ENCODE measurements around the gene SLC35E1.

SLC35E1 gene

GRCh38 chr19:16615808-16616207, 43.6 kb upstream of the SLC35E1 start:
- Histone ChIP-seq H3K27ac (ENCODE audit: low read depth, low read length) (no peak overlapping the region), H3K4me2 (ENCODE audit: low read depth, low read length, poor library complexity, severe bottlenecking) (no peak overlapping the region), H2AFZ (ENCODE audit: low read depth, low read length, severe bottlenecking) (no peak overlapping the region), H3K9me2 (replicated peaks; ENCODE audit: insufficient read depth, low read length) (no peaks in the 10 kb centered on the region), H3K9me3 (ENCODE audit: insufficient read depth, low read length) (no peaks in the 10 kb centered on the region), H3K4me3 (ENCODE audit: insufficient read depth, low read length, poor library complexity, severe bottlenecking) (no peak overlapping the region), H3K36me3 (ENCODE audit: low read length) (no peaks in the 10 kb centered on the region), H4K20me1 (ENCODE audit: low read depth, low read length) (no peaks in the 10 kb centered on the region), H3K9ac (ENCODE audit: low read length) (no peak overlapping the region), H3K79me2 (ENCODE audit: insufficient read depth, low read length) (peaks cover 100% of the 10 kb centered on the region), H3F3A (ENCODE audit: insufficient read depth) (no peaks in the 10 kb centered on the region), H3K27me3 (ENCODE audit: low read length) (no peaks in the 10 kb centered on the region)
- no peak for TF ChIP-seq EZH2phosphoT487 (conservative IDR thresholded peaks at IDR 0.05; ENCODE audit: low read length)
- TF ChIP-seq CTCF (IDR thresholded peaks at IDR 0.05; ENCODE audit: insufficient read depth, low read length, poor library complexity, severe bottlenecking) = no peak

GRCh38 chr19:16614941-16615340, 42.7 kb upstream of the SLC35E1 start:
- H3K4me3 ChIP-seq (ENCODE audit: insufficient read depth, low read length, poor library complexity, severe bottlenecking) = no peak overlapping the region
- H3K4me2 ChIP-seq (ENCODE audit: low read depth, low read length, poor library complexity, severe bottlenecking) = no peak overlapping the region
- H3K36me3 ChIP-seq (ENCODE audit: low read length) = no peaks in the 10 kb centered on the region
- H3F3A ChIP-seq (ENCODE audit: insufficient read depth) = no peaks in the 10 kb centered on the region
- no peak for TF ChIP-seq EZH2phosphoT487 (conservative IDR thresholded peaks at IDR 0.05; ENCODE audit: low read length)
- no peak for TF ChIP-seq CTCF (IDR thresholded peaks at IDR 0.05; ENCODE audit: insufficient read depth, low read length, poor library complexity, severe bottlenecking)
- H3K9ac ChIP-seq (ENCODE audit: low read length) = no peak overlapping the region
- no peak overlapping the region for H2AFZ ChIP-seq (ENCODE audit: low read depth, low read length, severe bottlenecking)
- H4K20me1 ChIP-seq (ENCODE audit: low read depth, low read length) = no peaks in the 10 kb centered on the region
- H3K27me3 ChIP-seq (ENCODE audit: low read length) = no peaks in the 10 kb centered on the region
- H3K27ac ChIP-seq (ENCODE audit: low read depth, low read length) = no peak overlapping the region
- H3K9me3 ChIP-seq (ENCODE audit: insufficient read depth, low read length) = no peaks in the 10 kb centered on the region
- no peaks in the 10 kb centered on the region for H3K9me2 ChIP-seq (replicated peaks; ENCODE audit: insufficient read depth, low read length)
- peaks cover 100% of the 10 kb centered on the region for H3K79me2 ChIP-seq (ENCODE audit: insufficient read depth, low read length)

- Histone ChIP-seq H3K9me3 (ENCODE audit: insufficient read depth, low read length) (no peaks in the 10 kb centered on the region), H4K20me1 (ENCODE audit: low read depth, low read length) (0 out of 2 replicates have a peak, but pooled peaks cover 5% of the 10 kb centered on the region), H3K4me3 (ENCODE audit: insufficient read depth, low read length, poor library complexity, severe bottlenecking) (no peak overlapping the region), H2AFZ (ENCODE audit: low read depth, low read length, severe bottlenecking) (no peak overlapping the region), H3K9ac (ENCODE audit: low read length) (no peak overlapping the region), H3K27ac (ENCODE audit: low read depth, low read length) (no peak overlapping the region), H3K79me2 (ENCODE audit: insufficient read depth, low read length) (peaks cover 100% of the 10 kb centered on the region), H3K36me3 (ENCODE audit: low read length) (no peaks in the 10 kb centered on the region), H3K27me3 (ENCODE audit: low read length) (no peaks in the 10 kb centered on the region), H3F3A (ENCODE audit: insufficient read depth) (peaks cover under 1% of the 10 kb centered on the region; the same call in 1 of the 2 replicates), H3K4me2 (ENCODE audit: low read depth, low read length, poor library complexity, severe bottlenecking) (no peak overlapping the region), H3K9me2 (replicated peaks; ENCODE audit: insufficient read depth, low read length) (no peaks in the 10 kb centered on the region)
- TF ChIP-seq CTCF (IDR thresholded peaks at IDR 0.05; ENCODE audit: insufficient read depth, low read length, poor library complexity, severe bottlenecking) (no peak), EZH2phosphoT487 (conservative IDR thresholded peaks at IDR 0.05; ENCODE audit: low read length) (no peak)
Measured at GRCh38 chr19:16613841-16614240, 41.6 kb upstream of the SLC35E1 start.

All from SU-DHL-6 (cell line).